Measurements from ENCODE around the gene NAA80.

Gene NAA80

GRCh38 chr3:50327943-50328691 is 28.9 kb upstream of the NAA80 start, which contains the start of gene TUSC2:
TUSC2 (minus strand) TSS chr3:50328223; CDS start chr3:50328099, 124 bp downstream.
- peak; percentile 91 to 96 for DNase-seq (ENCODE audit: low read depth in 2 of 2)

DNA sequence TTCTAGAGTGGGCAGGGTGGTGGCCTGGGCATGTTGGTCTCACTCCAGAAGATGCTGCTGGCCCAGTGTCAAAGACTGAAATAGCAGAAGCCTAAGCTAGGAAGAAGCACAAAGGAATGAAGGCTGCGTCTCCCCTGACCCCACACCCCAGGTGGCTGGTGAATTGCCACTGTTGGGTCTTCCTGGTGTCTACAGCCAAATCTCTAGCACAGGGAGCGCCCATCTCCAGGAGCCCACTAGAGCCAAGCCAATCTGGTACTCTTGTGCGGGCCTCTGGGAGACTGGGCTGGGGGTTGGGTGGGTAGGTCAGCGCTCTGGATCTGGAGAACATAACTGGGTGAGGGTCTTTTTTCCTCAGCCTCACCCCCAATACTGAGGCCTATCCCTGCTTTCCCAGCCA is 27.9 kb upstream of the NAA80 start:
- DNase-seq (ENCODE audit: low read depth in 2 of 2): no peak

GRCh38 chr3:50326182-50326541 is 27.0 kb upstream of the NAA80 start:
- no peak for DNase-seq (ENCODE audit: low read depth in 2 of 2)

- no peak for DNase-seq (ENCODE audit: low read depth in 2 of 2)
Observed at GRCh38 chr3:50325497-50326181, 26.4 kb upstream of the NAA80 start.

DNA sequence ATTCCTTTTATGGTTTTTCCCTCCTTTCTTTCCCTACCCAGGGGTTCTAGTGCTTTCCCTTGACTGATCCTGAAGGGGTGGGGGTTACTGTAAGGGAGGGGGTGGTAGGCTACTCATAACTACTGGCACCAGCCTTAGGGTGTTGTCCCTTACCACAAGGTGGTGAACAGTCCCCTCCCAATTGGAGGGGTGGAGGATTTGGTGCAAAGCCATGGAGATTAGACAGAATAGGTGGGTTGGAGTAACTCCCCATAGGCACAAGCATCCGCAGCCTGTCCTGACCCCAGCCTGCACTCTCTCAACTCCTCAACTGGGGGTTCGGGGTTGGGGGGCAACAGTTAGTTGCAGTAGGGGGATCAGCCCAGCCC is 25.9 kb upstream of the NAA80 start:
- DNase-seq (ENCODE audit: low read depth in 2 of 2): no peak

- peak; percentile 57 to 59 for DNase-seq (ENCODE audit: low read depth in 2 of 2)
Observed at GRCh38 chr3:50324351-50325112, 25.3 kb upstream of the NAA80 start.

- DNase-seq (ENCODE audit: low read depth in 2 of 2): no peak
Observed at GRCh38 chr3:50323614-50324199, 24.5 kb upstream of the NAA80 start.

GRCh38 chr3:50323092-50323600 is 23.9 kb upstream of the NAA80 start:
- DNase-seq (ENCODE audit: low read depth in 2 of 2): no peak

DNA sequence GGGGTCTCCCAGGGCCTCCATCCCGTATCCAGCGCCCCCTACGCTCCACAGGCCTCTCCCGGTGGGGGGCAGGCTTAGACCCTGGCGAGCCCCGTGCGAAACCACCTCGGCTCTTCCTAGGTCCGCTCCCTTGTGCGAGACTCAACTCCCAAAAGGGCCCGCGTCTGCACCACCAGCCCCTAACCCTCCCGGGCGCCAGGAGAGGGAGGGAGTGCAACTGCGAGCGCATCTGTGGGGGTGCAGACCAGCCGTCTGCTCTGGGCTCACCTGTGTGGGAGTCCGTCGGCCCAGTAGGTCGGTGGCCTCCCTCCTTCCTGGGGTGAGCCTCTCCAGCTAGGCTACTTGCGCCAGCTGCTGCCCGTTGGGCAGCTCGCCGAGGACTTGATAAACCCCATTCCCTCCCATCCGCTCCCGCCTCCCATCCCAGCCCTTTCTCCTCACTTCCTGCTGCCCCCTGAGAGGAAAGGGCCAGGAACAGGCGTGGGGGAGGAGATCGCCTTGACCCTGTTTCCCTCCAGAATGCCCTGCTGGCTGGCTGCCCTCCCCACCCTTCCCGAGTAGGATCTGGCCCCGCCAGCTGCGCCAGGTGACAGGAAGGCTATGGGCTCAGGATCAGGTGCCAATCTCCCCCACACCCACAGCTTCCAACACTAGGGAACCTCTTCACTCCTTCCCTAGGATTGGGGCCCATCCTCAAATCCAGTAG is 23.3 kb upstream of the NAA80 start, which contains the start of gene HYAL2:
Gene HYAL2 (minus strand): TSS at position 360 of the 706 bp plus-strand sequence. CDS start 2,256 bp downstream, outside the sequence.
- DNase-seq (ENCODE audit: low read depth in 2 of 2): no peak

DNA sequence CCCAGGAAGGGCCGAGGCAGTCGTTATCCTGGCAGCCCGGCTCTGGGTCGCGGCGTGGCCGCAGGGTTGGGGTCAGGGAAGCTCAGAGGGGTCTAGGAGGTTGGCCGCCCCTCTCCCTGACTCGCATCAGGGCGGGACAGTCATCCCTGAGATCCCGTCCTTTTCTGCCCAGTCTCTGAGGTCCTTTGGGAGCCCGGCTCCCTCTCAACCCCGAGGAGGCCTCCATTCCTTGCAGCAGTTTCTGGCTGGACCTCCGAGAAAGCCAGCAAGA is 22.8 kb upstream of the NAA80 start:
- DNase-seq (ENCODE audit: low read depth in 2 of 2): no peak

GRCh38 chr3:50321336-50322114 is 22.3 kb upstream of the NAA80 start:
- DNase-seq (ENCODE audit: low read depth in 2 of 2): peak; percentile 73 to 75

DNA sequence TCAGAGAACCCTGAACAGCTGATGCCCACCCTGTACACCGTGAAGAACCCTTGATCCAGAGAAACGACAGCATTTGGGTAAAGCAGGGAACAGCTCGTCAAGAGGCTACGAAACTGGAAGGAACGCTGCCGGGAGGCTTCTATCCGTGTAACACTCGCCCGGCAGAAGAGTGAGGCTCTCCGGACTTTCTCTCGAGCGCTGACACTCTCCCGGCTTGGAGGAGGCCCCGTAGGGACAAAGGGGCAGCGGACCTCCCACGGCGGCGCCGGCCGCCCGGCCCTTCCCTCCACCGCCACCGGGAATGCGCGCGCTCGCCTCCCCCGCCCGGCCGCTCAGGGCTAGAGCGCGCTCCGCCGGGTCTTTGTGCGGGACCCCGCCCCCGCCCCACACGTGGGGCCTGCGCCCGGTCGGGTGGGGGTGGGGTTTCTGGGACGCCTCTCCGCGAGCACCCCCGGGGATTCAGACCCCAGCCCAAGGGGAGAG is 21.7 kb upstream of the NAA80 start:
- peak; percentile 44 to 58 for DNase-seq (ENCODE audit: low read depth in 2 of 2)

- DNase-seq (ENCODE audit: low read depth in 2 of 2): no peak
Observed at GRCh38 chr3:50319894-50320625, 20.9 kb upstream of the NAA80 start.

- no peak for DNase-seq (ENCODE audit: low read depth in 2 of 2)
Observed at GRCh38 chr3:50319181-50319893, 20.1 kb upstream of the NAA80 start.

DNA sequence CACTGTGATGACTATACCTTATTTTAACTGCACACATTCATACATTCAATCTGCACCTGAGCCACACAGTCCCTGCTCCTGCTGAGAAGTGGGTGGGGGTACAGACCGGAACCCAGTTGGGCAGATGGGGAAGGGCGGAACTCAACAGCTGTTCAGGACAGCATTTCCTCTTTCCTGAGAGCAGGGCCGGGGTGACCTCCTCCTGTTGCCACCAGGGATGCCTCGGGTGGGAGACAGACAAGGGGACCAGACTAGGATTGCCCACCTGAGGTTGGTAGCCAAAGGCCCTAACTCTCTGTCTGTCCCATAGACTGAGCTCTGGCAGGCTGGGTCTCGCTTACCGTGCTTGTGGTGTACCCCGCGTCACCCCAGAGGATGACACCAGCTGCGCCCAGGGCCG is 19.4 kb upstream of the NAA80 start:
- DNase-seq (ENCODE audit: low read depth in 2 of 2): no peak

- DNase-seq (ENCODE audit: low read depth in 2 of 2): no peak
Observed at GRCh38 chr3:50318163-50318562, 19.0 kb upstream of the NAA80 start.

DNA sequence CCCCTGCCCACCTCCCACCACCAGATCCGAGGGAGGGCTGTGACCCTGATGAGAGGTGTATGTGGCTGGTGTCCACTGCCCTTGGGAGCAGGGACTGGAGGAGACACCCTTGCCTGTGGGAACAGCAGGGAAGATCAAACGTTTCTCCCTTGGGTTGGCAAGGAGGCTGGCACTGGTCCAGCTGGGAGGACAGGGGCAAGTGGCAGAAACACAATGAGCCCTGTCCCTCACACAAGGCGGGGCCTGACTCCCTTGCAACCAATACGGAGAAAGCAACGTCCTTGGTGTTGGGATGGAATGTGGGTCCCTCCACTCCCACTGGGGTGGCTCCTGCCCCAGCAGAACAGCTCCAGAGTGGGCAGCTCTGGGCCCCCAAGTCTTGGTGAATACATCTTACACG is 18.1 kb upstream of the NAA80 start:
- DNase-seq (ENCODE audit: low read depth in 2 of 2): no peak

GRCh38 chr3:50316657-50317242 is 17.5 kb upstream of the NAA80 start:
- DNase-seq (ENCODE audit: low read depth in 2 of 2): peak; percentile 50 to 58

DNA sequence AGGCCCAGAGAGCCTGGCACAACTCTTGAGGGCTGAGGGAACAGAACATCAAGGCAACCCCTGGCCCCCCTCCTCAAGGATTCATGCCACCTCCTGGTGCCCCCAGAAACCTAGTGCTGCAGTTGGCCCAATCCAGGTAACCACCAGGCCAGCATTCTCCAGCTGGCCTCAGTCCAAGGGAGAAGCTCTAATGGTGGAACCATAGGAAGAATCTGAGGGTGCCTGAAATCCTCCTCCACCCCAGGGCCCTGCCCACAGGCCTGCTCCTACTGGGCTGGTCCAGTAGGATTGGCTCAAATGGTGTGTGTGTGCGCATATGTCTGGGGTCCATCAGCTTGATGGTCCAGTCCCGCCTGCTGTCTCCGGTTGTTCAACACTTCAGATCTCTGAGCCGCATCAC is 15.6 kb upstream of the NAA80 start:
- DNase-seq (ENCODE audit: low read depth in 2 of 2): no peak

Measured in stimulated activated CD8-positive, alpha-beta memory T cell treated with anti-CD3 and anti-CD28 coated beads, Interleukin-2, amount 100 ng/mL, for 48 hours (primary cell).